ENCODE measurements around the gene WDR20.

DNA sequence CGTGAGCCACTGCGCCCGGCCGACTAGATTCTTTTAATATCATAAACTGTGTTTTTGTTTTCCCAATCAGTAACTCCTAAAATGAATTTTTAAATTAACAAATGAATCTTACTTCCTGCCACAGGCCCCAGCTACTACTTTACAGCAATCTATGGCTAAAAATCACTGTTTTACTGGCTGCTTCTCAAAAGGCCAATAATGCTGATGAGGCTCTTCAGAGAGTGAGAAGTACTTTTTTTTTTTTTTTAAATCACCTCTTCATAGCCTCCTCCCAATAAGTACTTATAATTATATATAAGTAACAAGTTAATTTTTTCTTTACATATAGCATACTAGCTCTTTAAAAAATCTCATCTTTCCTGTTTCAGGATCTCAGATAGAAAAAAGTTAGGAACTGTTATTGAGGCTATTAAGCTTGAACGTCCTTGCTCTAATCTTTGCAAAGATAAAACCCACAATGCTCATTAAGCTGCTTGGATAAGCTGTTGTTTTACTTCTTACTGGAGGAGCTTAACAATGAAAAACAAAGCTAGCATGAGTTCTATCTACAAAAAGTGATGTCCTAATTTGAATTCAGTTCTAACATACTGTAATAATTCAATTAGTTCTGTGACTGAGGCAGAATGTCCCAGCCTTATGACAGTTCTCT, 12.8 kb upstream of the WDR20 start:
- TF ChIP-seq POLR2A (IDR thresholded peaks at IDR 0.05; ENCODE audit: low read depth, low read length) (no peak), USF2 (IDR thresholded peaks at IDR 0.05; ENCODE audit: low read depth, low read length) (no peak), BHLHE40 (IDR thresholded peaks at IDR 0.05; ENCODE audit: low read depth, low read length) (no peak), RAD21 (IDR thresholded peaks at IDR 0.05; ENCODE audit: low read length) (no peak)
- TF ChIP-seq, protein P1, sequence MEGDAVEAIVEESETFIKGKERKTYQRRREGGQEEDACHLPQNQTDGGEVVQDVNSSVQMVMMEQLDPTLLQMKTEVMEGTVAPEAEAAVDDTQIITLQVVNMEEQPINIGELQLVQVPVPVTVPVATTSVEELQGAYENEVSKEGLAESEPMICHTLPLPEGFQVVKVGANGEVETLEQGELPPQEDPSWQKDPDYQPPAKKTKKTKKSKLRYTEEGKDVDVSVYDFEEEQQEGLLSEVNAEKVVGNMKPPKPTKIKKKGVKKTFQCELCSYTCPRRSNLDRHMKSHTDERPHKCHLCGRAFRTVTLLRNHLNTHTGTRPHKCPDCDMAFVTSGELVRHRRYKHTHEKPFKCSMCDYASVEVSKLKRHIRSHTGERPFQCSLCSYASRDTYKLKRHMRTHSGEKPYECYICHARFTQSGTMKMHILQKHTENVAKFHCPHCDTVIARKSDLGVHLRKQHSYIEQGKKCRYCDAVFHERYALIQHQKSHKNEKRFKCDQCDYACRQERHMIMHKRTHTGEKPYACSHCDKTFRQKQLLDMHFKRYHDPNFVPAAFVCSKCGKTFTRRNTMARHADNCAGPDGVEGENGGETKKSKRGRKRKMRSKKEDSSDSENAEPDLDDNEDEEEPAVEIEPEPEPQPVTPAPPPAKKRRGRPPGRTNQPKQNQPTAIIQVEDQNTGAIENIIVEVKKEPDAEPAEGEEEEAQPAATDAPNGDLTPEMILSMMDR (conservative IDR thresholded peaks at IDR 0.05; ENCODE audit: low read depth, low read length), result no peak
